ENCODE data around the gene JUNB. TPM values are rescaled to one million over a fixed set of nuclear protein-coding genes. Genes with fewer than 3 reads are reported as not detected.

JUNB gene
- 86.4 and 125 TPM in 2 replicates for total RNA-seq (2022)
- Bru-seq, nascent RNA: percentile 97 among the genes with signal in this experiment
- BruChase-seq, experiment 1, labeled RNA remaining after a 6-hour chase: percentile 61 among the genes with signal in this experiment
- percentile 85 among the genes with signal in this experiment for BruChase-seq, experiment 2, labeled RNA remaining after a 2-hour chase
- long read RNA-seq, transcript JUNB-201 (1 exons, 1,820 nt): major isoform, 625 of 625 reads
- long read RNA-seq, partial matches to known transcripts: 0 of 625 reads
- long read RNA-seq, other reads (novel, unspliced or antisense): 0 of 625 reads

DNA sequence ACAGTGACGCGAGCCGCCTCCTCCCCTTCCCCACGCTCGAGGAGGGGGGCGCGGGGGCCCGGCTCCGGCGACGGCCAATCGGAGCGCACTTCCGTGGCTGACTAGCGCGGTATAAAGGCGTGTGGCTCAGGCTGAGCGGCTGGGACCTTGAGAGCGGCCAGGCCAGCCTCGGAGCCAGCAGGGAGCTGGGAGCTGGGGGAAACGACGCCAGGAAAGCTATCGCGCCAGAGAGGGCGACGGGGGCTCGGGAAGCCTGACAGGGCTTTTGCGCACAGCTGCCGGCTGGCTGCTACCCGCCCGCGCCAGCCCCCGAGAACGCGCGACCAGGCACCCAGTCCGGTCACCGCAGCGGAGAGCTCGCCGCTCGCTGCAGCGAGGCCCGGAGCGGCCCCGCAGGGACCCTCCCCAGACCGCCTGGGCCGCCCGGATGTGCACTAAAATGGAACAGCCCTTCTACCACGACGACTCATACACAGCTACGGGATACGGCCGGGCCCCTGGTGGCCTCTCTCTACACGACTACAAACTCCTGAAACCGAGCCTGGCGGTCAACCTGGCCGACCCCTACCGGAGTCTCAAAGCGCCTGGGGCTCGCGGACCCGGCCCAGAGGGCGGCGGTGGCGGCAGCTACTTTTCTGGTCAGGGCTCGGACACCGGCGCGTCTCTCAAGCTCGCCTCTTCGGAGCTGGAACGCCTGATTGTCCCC, at the start of gene JUNB:
TSS of gene JUNB (plus strand) at position 142 of the 706 bp plus-strand sequence. CDS start at position 428, 286 bp downstream.
- H3K36me3 Mint-ChIP-seq (ENCODE audit: insufficient read depth, unreplicated experiment): peaks cover 60% of the 10 kb centered on the region
- ChIA-PET CTCF (interaction anchor here (0.6 to 14.5 kb wide), 7 partner anchors 16 to 146 kb away, joined by 3 to 307 read pairs (median 4); partner anchors contain the start of gene HOOK2), POLR2A (interaction anchor here (0.6 to 8.4 kb wide), 28 partner anchors 8 to 1055 kb away, joined by 3 to 410 read pairs (median 6); partner anchors contain the start of genes CALR, DNASE2, GET3 and HOOK2)
- H3K9me3 Mint-ChIP-seq (ENCODE audit: unreplicated experiment): no peaks in the 10 kb centered on the region
- BruUV-seq (replicated peaks): no TSS peak
- intact Hi-C loops (cut with micrococcal nuclease): loop anchor here (5.0 kb wide), 1 partner anchor 69 kb away; the partner anchor contains the start of gene TNPO2
- H3K27ac Mint-ChIP-seq (ENCODE audit: low read depth, unreplicated experiment): peak within 1 kb of the TSS; percentile 95
- H3K4me3 Mint-ChIP-seq (ENCODE audit: unreplicated experiment): peak within 1 kb of the TSS; percentile 94
- TF ChIP-seq, protein P1, sequence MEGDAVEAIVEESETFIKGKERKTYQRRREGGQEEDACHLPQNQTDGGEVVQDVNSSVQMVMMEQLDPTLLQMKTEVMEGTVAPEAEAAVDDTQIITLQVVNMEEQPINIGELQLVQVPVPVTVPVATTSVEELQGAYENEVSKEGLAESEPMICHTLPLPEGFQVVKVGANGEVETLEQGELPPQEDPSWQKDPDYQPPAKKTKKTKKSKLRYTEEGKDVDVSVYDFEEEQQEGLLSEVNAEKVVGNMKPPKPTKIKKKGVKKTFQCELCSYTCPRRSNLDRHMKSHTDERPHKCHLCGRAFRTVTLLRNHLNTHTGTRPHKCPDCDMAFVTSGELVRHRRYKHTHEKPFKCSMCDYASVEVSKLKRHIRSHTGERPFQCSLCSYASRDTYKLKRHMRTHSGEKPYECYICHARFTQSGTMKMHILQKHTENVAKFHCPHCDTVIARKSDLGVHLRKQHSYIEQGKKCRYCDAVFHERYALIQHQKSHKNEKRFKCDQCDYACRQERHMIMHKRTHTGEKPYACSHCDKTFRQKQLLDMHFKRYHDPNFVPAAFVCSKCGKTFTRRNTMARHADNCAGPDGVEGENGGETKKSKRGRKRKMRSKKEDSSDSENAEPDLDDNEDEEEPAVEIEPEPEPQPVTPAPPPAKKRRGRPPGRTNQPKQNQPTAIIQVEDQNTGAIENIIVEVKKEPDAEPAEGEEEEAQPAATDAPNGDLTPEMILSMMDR (IDR thresholded peaks at IDR 0.05; ENCODE audit: unreplicated experiment): no peak
- H3K27me3 Mint-ChIP-seq (ENCODE audit: insufficient read depth, unreplicated experiment): no peaks in the 10 kb centered on the region
- DNase-seq (ENCODE audit: unreplicated experiment): peak; percentile 98
- H3K4me1 Mint-ChIP-seq (ENCODE audit: insufficient read depth, unreplicated experiment): peaks cover 41% of the 10 kb centered on the region

DNA sequence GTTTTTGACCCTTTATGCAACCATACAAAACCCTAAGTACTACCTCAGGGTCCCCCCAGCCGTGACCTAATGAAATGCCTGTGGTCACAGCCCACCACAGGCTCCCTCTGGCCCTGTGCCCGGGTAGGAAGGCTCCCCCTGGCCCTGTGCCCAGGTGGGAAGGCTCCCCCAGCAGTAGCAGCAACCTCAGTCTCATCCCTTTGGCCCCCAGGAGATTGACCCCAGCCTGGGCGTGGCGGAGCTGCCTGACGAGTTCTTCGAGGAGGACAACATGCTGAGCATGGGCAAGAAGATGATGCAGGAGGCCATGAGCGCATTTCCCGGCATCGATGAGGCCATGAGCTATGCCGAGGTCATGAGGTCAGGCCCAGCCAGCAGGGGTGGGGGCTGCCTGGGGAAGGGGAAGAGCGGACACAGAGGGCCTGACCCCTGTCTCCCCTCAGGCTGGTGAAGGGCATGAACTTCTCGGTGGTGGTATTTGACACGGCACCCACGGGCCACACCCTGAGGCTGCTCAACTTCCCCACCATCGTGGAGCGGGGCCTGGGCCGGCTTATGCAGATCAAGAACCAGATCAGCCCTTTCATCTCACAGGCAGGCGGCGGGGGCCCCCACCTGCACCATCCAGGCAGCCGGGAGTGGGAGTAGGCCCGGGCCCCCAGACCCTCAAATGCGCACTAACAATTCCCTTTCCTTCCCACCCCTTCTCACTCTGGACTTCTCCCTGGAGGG, 46.0 kb upstream of the JUNB start:
- no peak for DNase-seq (ENCODE audit: unreplicated experiment)
- H3K9me3 Mint-ChIP-seq (ENCODE audit: unreplicated experiment): no peaks in the 10 kb centered on the region
- no peak overlapping the region for H3K4me3 Mint-ChIP-seq (ENCODE audit: unreplicated experiment)
- BruUV-seq (replicated peaks): no TSS peak
- POLR2A ChIA-PET: interaction anchor here (0.8 kb wide), 1 partner anchor 8 kb away, joined by 3 read pairs; the partner anchor contains the start of gene GET3
- peaks cover 75% of the 10 kb centered on the region for H3K36me3 Mint-ChIP-seq (ENCODE audit: insufficient read depth, unreplicated experiment)
- intact Hi-C loops (cut with micrococcal nuclease): no loop called here
- no peak overlapping the region for H3K27ac Mint-ChIP-seq (ENCODE audit: low read depth, unreplicated experiment)
- CTCF ChIA-PET: interaction anchor here (0.6 to 7.1 kb wide), 3 partner anchors 9 to 21 kb away, joined by 3 to 75 read pairs (median 3); partner anchors contain the start of gene GET3
- H3K4me1 Mint-ChIP-seq (ENCODE audit: insufficient read depth, unreplicated experiment): peaks cover 13% of the 10 kb centered on the region
- H3K27me3 Mint-ChIP-seq (ENCODE audit: insufficient read depth, unreplicated experiment): no peaks in the 10 kb centered on the region
- TF ChIP-seq, protein P1 (IDR thresholded peaks at IDR 0.05; ENCODE audit: unreplicated experiment): no peak

DNA sequence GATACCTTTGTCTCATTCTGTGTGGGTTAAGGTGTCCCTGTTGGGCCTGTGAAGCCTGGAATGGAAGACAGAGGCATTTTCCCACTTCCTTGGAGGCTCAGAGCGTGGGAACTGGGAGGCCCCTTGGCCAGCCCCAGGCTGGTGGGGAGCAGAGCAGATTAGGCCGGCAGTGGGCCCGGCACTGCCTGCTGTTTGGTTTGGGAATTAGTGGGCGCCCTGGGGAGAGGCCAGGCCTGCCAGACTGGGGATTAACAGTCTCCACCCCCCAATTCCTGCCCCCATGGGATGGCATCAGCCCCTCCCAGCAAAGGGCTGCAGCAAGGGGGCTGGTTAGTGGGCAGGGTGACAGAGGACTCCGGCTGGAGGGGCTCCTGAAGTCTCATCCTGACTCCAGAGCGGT, 42.8 kb upstream of the JUNB start:
- Mint-ChIP-seq H3K27ac (ENCODE audit: low read depth, unreplicated experiment) (peak overlapping the region; percentile 61), H3K36me3 (ENCODE audit: insufficient read depth, unreplicated experiment) (peaks cover 43% of the 10 kb centered on the region), H3K4me1 (ENCODE audit: insufficient read depth, unreplicated experiment) (peaks cover 24% of the 10 kb centered on the region), H3K4me3 (ENCODE audit: unreplicated experiment) (no peak overlapping the region), H3K27me3 (ENCODE audit: insufficient read depth, unreplicated experiment) (no peaks in the 10 kb centered on the region), H3K9me3 (ENCODE audit: unreplicated experiment) (no peaks in the 10 kb centered on the region)
- CTCF ChIA-PET: interaction anchor here (0.7 to 7.1 kb wide), 3 partner anchors 9 to 82 kb away, joined by 3 to 75 read pairs (median 3); partner anchors contain the start of genes MAN2B1 and WDR83
- TF ChIP-seq, protein P1 (IDR thresholded peaks at IDR 0.05; ENCODE audit: unreplicated experiment): no peak
- no peak for DNase-seq (ENCODE audit: unreplicated experiment)
- BruUV-seq (replicated peaks): no TSS peak
- intact Hi-C loops (cut with micrococcal nuclease): no loop called here
- POLR2A ChIA-PET: interaction anchor here (0.6 to 5.1 kb wide), 6 partner anchors 11 to 45 kb away, joined by 3 to 43 read pairs (median 8); partner anchors contain the start of genes GET3, JUNB and TRIR

Data from MCF 10A (cell line).